HG03064 (cell line): ENCODE measurements around the gene CRTC2.
"Not testable (repeated sequence)": the region's sequence is repeated elsewhere in the genome, so short reads cannot be mapped to it uniquely, and the experiment has no call there.

ENCODE experiments used
- ATAC-seq: cut with Tn5 transposase; IDR thresholded peaks from one replicate; pipeline ENCODE4 v1.9.1; 2021; ENCODE audit warnings: low read depth; ENCODE audit not compliant: unreplicated experiment

The CRTC2 gene

GRCh38 chr1:153929981-153930948 is 28.1 kb downstream of the CRTC2 start:
- no peak for ATAC-seq

- ATAC-seq, result no peak
Observed at GRCh38 chr1:153929426-153929825, 29.0 kb downstream of the CRTC2 start.

GRCh38 chr1:153928791-153929341 is 29.5 kb downstream of the CRTC2 start:
- no peak for ATAC-seq

- ATAC-seq, result no peak
Observed at GRCh38 chr1:153928245-153928644, 30.2 kb downstream of the CRTC2 start.

- no peak for ATAC-seq
Observed at GRCh38 chr1:153926405-153926804, 32.0 kb downstream of the CRTC2 start.

- ATAC-seq, result peak; percentile 84
Observed at GRCh38 chr1:153922972-153923925, 35.2 kb downstream of the CRTC2 start, which contains the start of gene GATAD2B. GATAD2B (minus strand) TSS chr1:153922972; CDS start chr1:153828347, 94,625 bp downstream.

- ATAC-seq, result peak; percentile 21
Observed at GRCh38 chr1:153922076-153922971, 36.1 kb downstream of the CRTC2 start.

- no peak for ATAC-seq
Observed at GRCh38 chr1:153921803-153922075, 36.7 kb downstream of the CRTC2 start.

- no peak for ATAC-seq
Observed at GRCh38 chr1:153921080-153921802, 37.2 kb downstream of the CRTC2 start.

- no peak for ATAC-seq
Observed at GRCh38 chr1:153919876-153920852, 38.2 kb downstream of the CRTC2 start.

- ATAC-seq, result no peak
Observed at GRCh38 chr1:153916297-153916696, 42.1 kb downstream of the CRTC2 start.

GRCh38 chr1:153912349-153912748 is 46.1 kb downstream of the CRTC2 start:
- ATAC-seq, result no peak

- ATAC-seq, result not testable (repeated sequence)
Observed at GRCh38 chr1:153910560-153910959, 47.9 kb downstream of the CRTC2 start.

GRCh38 chr1:153908071-153908470 is 50.3 kb downstream of the CRTC2 start:
- no peak for ATAC-seq

GRCh38 chr1:153907134-153907533 is 51.3 kb downstream of the CRTC2 start:
- no peak for ATAC-seq

- no peak for ATAC-seq
Observed at GRCh38 chr1:153906396-153906795, 52.0 kb downstream of the CRTC2 start.

GRCh38 chr1:153905908-153906307 is 52.5 kb downstream of the CRTC2 start:
- not testable (repeated sequence) for ATAC-seq

- ATAC-seq, result no peak
Observed at GRCh38 chr1:153903841-153904455, 54.5 kb downstream of the CRTC2 start.
